HepG2 (cell line): Measurements from ENCODE around the gene DDRGK1. TPM values are rescaled to one million over a fixed set of nuclear protein-coding genes. Genes with fewer than 3 reads are reported as not detected.
A peak's percentile ranks its signal among the peaks of the same experiment; 100 is the strongest.

Source experiments
- ARID2 ChIP-seq: sonication (generic); formaldehyde crosslinking; IDR thresholded peaks from 2 replicates; pipeline ENCODE4 v1.8.1; 2022; ENCODE audit warnings: mild to moderate bottlenecking, missing genetic modification reagents, borderline replicate concordance
- ELF3 ChIP-seq: IDR thresholded peaks from 2 replicates; pipeline ENCODE4 v1.6.1; 2016; ENCODE audit warnings: missing genetic modification reagents, missing compliant biosample characterization
- FOXO1 ChIP-seq: sonication (generic); formaldehyde crosslinking; IDR thresholded peaks from 2 replicates; pipeline ENCODE4 v1.4.0; 2020; ENCODE audit warnings: missing genetic modification reagents
- HNF4G ChIP-seq, 2 experiments: sonication (generic) in 1 of 2; formaldehyde crosslinking in 1 of 2; IDR thresholded peaks; 2 replicates each; pipeline versions ENCODE4 v1.4.0 to v1.6.1; 2011 to 2020; ENCODE audit warnings: borderline replicate concordance in 2 of 2, low read depth in 2 of 2, mild to moderate bottlenecking in 2 of 2, low read length in 1 of 2, missing genetic modification reagents in 1 of 2, moderate library complexity in 1 of 2
- IRF2 ChIP-seq: IDR thresholded peaks from 2 replicates; pipeline ENCODE4 v1.6.1; 2018; ENCODE audit warnings: missing genetic modification reagents, missing compliant biosample characterization
- IRX3 ChIP-seq: sonication (generic); formaldehyde crosslinking; IDR thresholded peaks from 2 replicates; pipeline ENCODE4 v1.8.1; 2023; ENCODE audit warnings: mild to moderate bottlenecking, low read depth, missing genetic modification reagents, borderline replicate concordance
- JARID2 ChIP-seq: sonication (generic); formaldehyde crosslinking; IDR thresholded peaks from 2 replicates; pipeline ENCODE4 v1.8.1; 2023; ENCODE audit warnings: missing genetic modification reagents, inconsistent platforms; ENCODE audit not compliant: insufficient replicate concordance
- MAFG ChIP-seq: sonication (generic); formaldehyde crosslinking; IDR thresholded peaks from 2 replicates; pipeline ENCODE4 v1.5.1; 2020; ENCODE audit warnings: mild to moderate bottlenecking, missing genetic modification reagents
- MLX ChIP-seq: IDR thresholded peaks from 2 replicates; pipeline ENCODE4 v1.6.1; 2016
- MYC ChIP-seq: sonication (generic); formaldehyde crosslinking; IDR thresholded peaks from 2 replicates; pipeline ENCODE4 v1.9.0; 2021; ENCODE audit warnings: missing genetic modification reagents, borderline replicate concordance
- NAIF1 ChIP-seq: sonication (generic); formaldehyde crosslinking; IDR thresholded peaks from 2 replicates; pipeline ENCODE4 v1.5.0; 2020; ENCODE audit warnings: mild to moderate bottlenecking, missing genetic modification reagents, borderline replicate concordance
- NBN ChIP-seq: fragments of 450-650 bp; conservative IDR thresholded peaks from 2 replicates; pipeline ENCODE4 v1.6.1; 2017
- PITX1 ChIP-seq: sonication (generic); formaldehyde crosslinking; IDR thresholded peaks from 2 replicates; pipeline ENCODE4 v1.5.1; 2020; ENCODE audit warnings: mild to moderate bottlenecking, missing genetic modification reagents
- PLRG1 ChIP-seq: fragments of 450-650 bp; conservative IDR thresholded peaks from 2 replicates; pipeline ENCODE4 v1.6.1; 2016
- PRMT3 ChIP-seq: sonication (generic); formaldehyde crosslinking; IDR thresholded peaks from 2 replicates; pipeline ENCODE4 v1.8.1; 2022; ENCODE audit warnings: low read depth, mild to moderate bottlenecking, moderate library complexity, missing genetic modification reagents, borderline replicate concordance
- RAD51 ChIP-seq: fragments of 450-650 bp; IDR thresholded peaks from 2 replicates; pipeline ENCODE4 v1.6.1; 2016; ENCODE audit warnings: borderline replicate concordance
- RFXANK ChIP-seq: IDR thresholded peaks from 2 replicates; pipeline ENCODE4 v1.6.1; 2016
- RNF2 ChIP-seq: fragments of 450-650 bp; conservative IDR thresholded peaks from 2 replicates; pipeline ENCODE4 v1.6.1; 2016; ENCODE audit warnings: low read depth
- SNAI1 ChIP-seq: sonication (generic); formaldehyde crosslinking; IDR thresholded peaks from 2 replicates; pipeline ENCODE4 v1.5.0; 2020; ENCODE audit warnings: mild to moderate bottlenecking, missing genetic modification reagents, borderline replicate concordance
- SP1 ChIP-seq, 2 experiments: fragments of 450-650 bp in 1 of 2; sonication (generic) in 1 of 2; formaldehyde crosslinking in 1 of 2; IDR thresholded peaks; 2 replicates each; pipeline versions ENCODE4 v1.4.0 to v1.6.1; 2016 to 2020; ENCODE audit warnings: missing genetic modification reagents in 1 of 2
- SP140L ChIP-seq: sonication (generic); formaldehyde crosslinking; IDR thresholded peaks from 2 replicates; pipeline ENCODE4 v1.4.0; 2020; ENCODE audit warnings: missing genetic modification reagents, borderline replicate concordance
- TMF1 ChIP-seq: sonication (generic); formaldehyde crosslinking; IDR thresholded peaks from 2 replicates; pipeline ENCODE4 v1.8.1; 2022; ENCODE audit warnings: low read depth, missing genetic modification reagents
- U2AF2 ChIP-seq: fragments of 200-400 bp; formaldehyde crosslinking; IDR thresholded peaks from 2 replicates; pipeline ENCODE4 v1.6.1; 2017; ENCODE audit warnings: low read depth, mild to moderate bottlenecking, low read length
- UBTF ChIP-seq: sonication (generic); formaldehyde crosslinking; IDR thresholded peaks from 2 replicates; pipeline ENCODE4 v1.4.0; 2020; ENCODE audit warnings: mild to moderate bottlenecking, missing genetic modification reagents
- ZFP36 ChIP-seq: fragments of 150-350 bp; IDR thresholded peaks from 2 replicates; pipeline ENCODE4 v1.6.1; 2018; ENCODE audit warnings: borderline replicate concordance, low read length, low read depth; ENCODE audit not compliant: partially characterized antibody
- ZNF224 ChIP-seq: sonication (generic); formaldehyde crosslinking; IDR thresholded peaks from 2 replicates; pipeline ENCODE4 v1.5.0; 2020; ENCODE audit warnings: mild to moderate bottlenecking, missing genetic modification reagents
- ZNF782 ChIP-seq: sonication (generic); formaldehyde crosslinking; IDR thresholded peaks from 2 replicates; pipeline ENCODE4 v1.4.0; 2020; ENCODE audit warnings: missing genetic modification reagents, mild to moderate bottlenecking, borderline replicate concordance
- ZNF790 ChIP-seq: sonication (generic); formaldehyde crosslinking; IDR thresholded peaks from 2 replicates; pipeline ENCODE4 v1.8.0; 2022; ENCODE audit warnings: missing genetic modification reagents, mild to moderate bottlenecking, borderline replicate concordance
- polyA plus RNA-seq, 8 experiments: library from polyadenylated mRNA; depleted of rRNA in 3 of 8; stranded (reverse) in 7 of 8; unstranded in 1 of 8; fragments of >200 nt; fragmentation: Illumina TruSeq in 4 of 8; extraction: Trizol in 4 of 8; gene quantifications; 2 replicates each; pipeline versions ENCODE4 v1.2.1 to v1.2.3, GENCODE V29; 2011 to 2016; ENCODE audit warnings: low read depth in 4 of 8, missing spikeins in 1 of 8, mixed read lengths in 1 of 8; ENCODE audit not compliant: insufficient read depth in 1 of 8
- total RNA-seq, 5 experiments: library from RNA; depleted of rRNA; stranded (reverse); fragments of >200 nt; fragmentation: Illumina TruSeq; extraction: Trizol; gene quantifications; 2 replicates each; pipeline ENCODE4 v1.2.3, GENCODE V29; 2016; ENCODE audit warnings: low read depth in 1 of 5

The DDRGK1 gene
- total and polyA plus RNA-seq, 2 of the 13 experiments (the other 11 are each of a cell fraction or from before 2014, with no cell fraction given), result 96.7 to 149 TPM

GRCh38 chr20:3222635-3223600 lies 18.4 kb upstream of the DDRGK1 start (continued):
- TF ChIP-seq PRMT3 (CRISPR knock-in tag) (no peak; the same call in 1 of the 2 replicates), RFXANK (peak; percentile 98), MLX (CRISPR knock-in tag) (peak; percentile 96), SP1 (IDR thresholded peaks at IDR 0.05) (no peak), SP1 (CRISPR knock-in tag; IDR thresholded peaks at IDR 0.05) (peak; percentile 72), HNF4G (IDR thresholded peaks at IDR 0.05; ENCODE audit: borderline replicate concordance, low read depth, low read length) (peak; percentile 72; the same call in 1 of the 2 replicates), HNF4G (CRISPR knock-in tag; IDR thresholded peaks at IDR 0.05; ENCODE audit: borderline replicate concordance, low read depth) (peak; percentile 75; the same call in 1 of the 2 replicates), IRF2 (CRISPR knock-in tag) (peak; percentile 97), RAD51 (no peak), JARID2 (CRISPR knock-in tag) (peak; percentile 62), PITX1 (CRISPR knock-in tag) (peak; percentile 98), NBN (no peak), ZNF224 (peak; percentile 79), MAFG (CRISPR knock-in tag) (no peak; the same call in 1 of the 2 replicates), TMF1 (CRISPR knock-in tag) (no peak; the same call in 1 of the 2 replicates), ELF3 (CRISPR knock-in tag) (peak; percentile 92), FOXO1 (CRISPR knock-in tag) (peak; percentile 100), RNF2 (no peak), ZNF782 (CRISPR knock-in tag) (peak; percentile 38; the same call in 1 of the 2 replicates), MYC (CRISPR knock-in tag) (peak; percentile 92), UBTF (CRISPR knock-in tag) (peak; percentile 82), IRX3 (CRISPR knock-in tag) (no peak; the same call in 1 of the 2 replicates), SNAI1 (CRISPR knock-in tag) (peak; percentile 97; the same call in 1 of the 2 replicates), ZFP36 (no peak), PLRG1 (no peak), SP140L (no peak; the same call in 1 of the 2 replicates), ZNF790 (CRISPR knock-in tag) (no peak; the same call in 1 of the 2 replicates), U2AF2 (no peak), NAIF1 (no peak), ARID2 (CRISPR knock-in tag) (no peak)
